GM23248 (cell line): Measurements from ENCODE around the gene SLC66A1. TPM values are rescaled to one million over a fixed set of nuclear protein-coding genes. Genes with fewer than 3 reads are reported as not detected.

Experiments
- DNase-seq: peaks from one replicate; pipeline ENCODE4 v3.0.0-alpha.2; 2015
- H2AFZ ChIP-seq: fragments of 200-600 bp; sonication (generic); 2 replicates; pipeline ENCODE4 v1.6.1; 2016; ENCODE audit warnings: antibody characterized with exemption
- H3F3A ChIP-seq: fragments of 200-600 bp; sonication (generic); 2 replicates; pipeline ENCODE4 v1.6.1; 2016; ENCODE audit warnings: mild to moderate bottlenecking, antibody characterized with exemption, mixed run types; ENCODE audit not compliant: insufficient read depth
- H3K27ac ChIP-seq: fragments of 200-600 bp; sonication (generic); 2 replicates; pipeline ENCODE4 v1.5.1; 2016; ENCODE audit warnings: mild to moderate bottlenecking
- H3K27me3 ChIP-seq: fragments of 200-600 bp; sonication (generic); replicated peaks from 2 replicates; pipeline ENCODE4 v1.6.1; 2016; ENCODE audit warnings: mild to moderate bottlenecking; ENCODE audit not compliant: insufficient read depth
- H3K36me3 ChIP-seq: fragments of 200-600 bp; sonication (generic); 2 replicates; pipeline ENCODE4 v1.6.1; 2016; ENCODE audit warnings: low read depth, mild to moderate bottlenecking
- H3K4me1 ChIP-seq: fragments of 200-600 bp; sonication (generic); 2 replicates; pipeline ENCODE4 v1.6.1; 2016; ENCODE audit warnings: mild to moderate bottlenecking; ENCODE audit not compliant: insufficient read depth
- H3K4me2 ChIP-seq: fragments of 200-600 bp; sonication (generic); one replicate; pipeline ENCODE4 v1.6.1; 2016; ENCODE audit warnings: mild to moderate bottlenecking; ENCODE audit not compliant: unreplicated experiment
- H3K4me3 ChIP-seq: fragments of 200-600 bp; sonication (generic); 2 replicates; pipeline ENCODE4 v1.5.1; 2016; ENCODE audit warnings: mild to moderate bottlenecking
- H3K79me2 ChIP-seq: fragments of 200-600 bp; sonication (generic); 2 replicates; pipeline ENCODE4 v1.6.1; 2016; ENCODE audit warnings: mild to moderate bottlenecking; ENCODE audit not compliant: insufficient read depth
- H3K9ac ChIP-seq: fragments of 200-600 bp; sonication (generic); 2 replicates; pipeline ENCODE4 v1.6.1; 2016; ENCODE audit warnings: mild to moderate bottlenecking
- H3K9me2 ChIP-seq: fragments of 200-600 bp; sonication (generic); 2 replicates; pipeline ENCODE4 v1.6.1; 2016; ENCODE audit warnings: mixed run types, mild to moderate bottlenecking, moderate library complexity; ENCODE audit not compliant: insufficient read depth
- H3K9me3 ChIP-seq: fragments of 200-600 bp; sonication (generic); one replicate; pipeline ENCODE4 v1.6.1; 2017; ENCODE audit warnings: low read depth
- H4K20me1 ChIP-seq: fragments of 200-600 bp; sonication (generic); 2 replicates; pipeline ENCODE4 v1.6.0; 2016; ENCODE audit not compliant: insufficient read depth
- EZH2 ChIP-seq: fragments of 200-600 bp; sonication (generic); IDR thresholded peaks from 2 replicates; pipeline ENCODE4 v1.6.1; 2018; ENCODE audit warnings: antibody characterized with exemption, mild to moderate bottlenecking; ENCODE audit not compliant: insufficient read depth, poor library complexity, severe bottlenecking
- EZH2phosphoT487 ChIP-seq: fragments of 200-600 bp; sonication (generic); IDR thresholded peaks from 2 replicates; pipeline ENCODE4 v1.6.1; 2018; ENCODE audit warnings: antibody characterized with exemption, moderate library complexity, mild to moderate bottlenecking, low read depth; ENCODE audit not compliant: insufficient read depth
- WGBS, 2 experiments: methylation state at CpG; one replicate each; pipeline ENCODE4 v1.1.6; 2015 to 2017; ENCODE audit warnings: low lambda C conversion rate in 2 of 2, low coverage in 1 of 2; ENCODE audit errors: missing lambda C conversion rate in 2 of 2; 5-methylcytosine and 5-hydroxymethylcytosine counted together
- in situ Hi-C: fragments of 300-500 bp; cut with MboI; formaldehyde crosslinking; loops from 2 replicates; pipeline ENCODE4 v1.15.0; 2020
- polyA plus RNA-seq: library from polyadenylated mRNA; unstranded; fragments of >200 nt; fragmentation: Nextera tagmentation; extraction: Ambion mirVana; gene quantifications from 2 replicates; pipeline ENCODE4 v1.2.1, GENCODE V29; 2016
- total RNA-seq: library from RNA; depleted of rRNA; stranded (reverse); fragments of >200 nt; shearing (Covaris generic); gene quantifications from 2 replicates; pipeline ENCODE4 v1.2.3, GENCODE V29; 2014

Gene SLC66A1
- total and polyA plus RNA-seq, 2 experiments from 2014 or later = 13.5 to 16.2 TPM

DNA sequence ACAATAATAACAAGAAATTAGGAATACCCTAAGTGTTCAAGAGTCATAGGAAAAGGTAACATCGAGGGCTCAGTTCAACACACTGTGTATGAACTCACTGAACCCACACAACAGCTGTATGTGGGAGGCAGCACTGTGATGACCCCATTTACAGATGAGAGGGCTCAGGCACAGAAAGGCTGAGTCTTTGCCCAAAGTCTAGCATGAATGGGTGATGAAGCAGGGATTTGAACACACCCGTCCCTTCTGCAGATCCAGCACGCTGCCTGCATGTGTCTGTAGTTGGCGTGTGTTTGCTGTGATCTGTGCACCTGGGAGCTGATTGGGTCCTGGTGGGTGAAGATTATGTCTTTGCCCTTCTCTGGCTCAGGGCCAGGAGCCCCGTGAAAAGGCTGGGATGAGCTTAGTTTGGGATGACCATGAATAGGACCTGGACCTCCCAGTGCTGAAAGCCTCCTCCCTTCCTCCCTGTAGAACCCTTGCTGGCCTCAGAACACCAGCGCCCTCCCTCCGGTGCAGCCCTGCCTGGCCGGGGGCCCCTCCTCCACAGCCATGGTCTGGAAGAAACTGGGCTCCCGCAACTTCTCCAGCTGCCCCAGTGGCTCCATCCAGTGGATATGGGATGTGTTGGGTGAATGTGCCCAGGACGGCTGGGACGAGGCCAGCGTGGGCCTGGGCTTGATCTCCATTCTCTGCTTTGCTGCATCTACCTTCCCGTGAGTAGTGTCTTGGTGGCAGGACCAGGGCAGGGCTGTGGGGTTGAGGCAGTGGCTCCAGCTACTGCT, 5.2 kb downstream of the SLC66A1 start:
- DNase-seq = no peak

DNA sequence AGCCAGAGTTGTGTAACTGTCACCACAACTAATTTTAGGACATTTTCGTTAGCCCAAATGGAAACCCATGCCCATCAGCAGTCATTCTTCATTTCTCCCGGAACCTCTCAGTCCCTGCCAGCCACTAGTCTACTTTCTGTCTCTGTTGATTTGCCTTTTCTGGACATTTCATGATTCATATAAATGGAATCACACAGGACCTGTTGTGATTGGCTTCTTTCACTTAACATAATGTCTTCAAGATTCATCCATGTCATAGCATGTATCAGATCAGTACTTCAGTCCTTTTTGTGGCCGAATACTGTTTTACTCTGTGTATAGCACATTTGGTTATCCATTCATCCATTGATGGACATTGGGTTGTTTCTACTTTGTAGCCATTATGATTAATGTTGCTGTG, 7.1 kb downstream of the SLC66A1 start:
- H3K9me2 ChIP-seq = no peaks in the 10 kb centered on the region
- H3K79me2 ChIP-seq = peaks cover 22% of the 10 kb centered on the region
- H2AFZ ChIP-seq = no peak overlapping the region
- no peak for DNase-seq
- no peaks in the 10 kb centered on the region for H3F3A ChIP-seq
- H3K4me1 ChIP-seq = peaks cover 4% of the 10 kb centered on the region; the same call in 1 of the 2 replicates
- WGBS, 2 experiments = 53 to 62% methylated on average over 3 of the region's 3 CpGs
- H3K27ac ChIP-seq = no peak overlapping the region
- in situ Hi-C loops = no loop called here
- no peaks in the 10 kb centered on the region; the same call in 1 of the 2 replicates for H3K36me3 ChIP-seq
- no peak overlapping the region for H3K9ac ChIP-seq
- no peak overlapping the region for H3K4me2 ChIP-seq
- H3K4me3 ChIP-seq = no peak overlapping the region
- no peaks in the 10 kb centered on the region for H4K20me1 ChIP-seq
- no peaks in the 10 kb centered on the region for H3K9me3 ChIP-seq
- no peaks in the 10 kb centered on the region for H3K27me3 ChIP-seq
- no peak for TF ChIP-seq EZH2

More for the DNA sequence above, 5.2 kb downstream of the SLC66A1 start:
- Histone ChIP-seq H3K4me3 (no peak overlapping the region), H4K20me1 (no peaks in the 10 kb centered on the region), H3K27me3 (no peaks in the 10 kb centered on the region), H3K4me2 (no peak overlapping the region), H2AFZ (no peak overlapping the region), H3K9ac (no peak overlapping the region), H3K79me2 (peaks cover 26% of the 10 kb centered on the region), H3K27ac (no peak overlapping the region), H3K9me2 (no peaks in the 10 kb centered on the region), H3K36me3 (no peaks in the 10 kb centered on the region; the same call in 1 of the 2 replicates), H3K4me1 (peaks cover 8% of the 10 kb centered on the region; the same call in 1 of the 2 replicates), H3K9me3 (no peaks in the 10 kb centered on the region), H3F3A (0 out of 2 replicates have a peak, but pooled peaks cover 8% of the 10 kb centered on the region)
- in situ Hi-C loops = no loop called here
- WGBS, 2 experiments = 78 to 79% methylated on average over 13 of the region's 13 CpGs
- TF ChIP-seq EZH2phosphoT487 (no peak), EZH2 (no peak)

DNA sequence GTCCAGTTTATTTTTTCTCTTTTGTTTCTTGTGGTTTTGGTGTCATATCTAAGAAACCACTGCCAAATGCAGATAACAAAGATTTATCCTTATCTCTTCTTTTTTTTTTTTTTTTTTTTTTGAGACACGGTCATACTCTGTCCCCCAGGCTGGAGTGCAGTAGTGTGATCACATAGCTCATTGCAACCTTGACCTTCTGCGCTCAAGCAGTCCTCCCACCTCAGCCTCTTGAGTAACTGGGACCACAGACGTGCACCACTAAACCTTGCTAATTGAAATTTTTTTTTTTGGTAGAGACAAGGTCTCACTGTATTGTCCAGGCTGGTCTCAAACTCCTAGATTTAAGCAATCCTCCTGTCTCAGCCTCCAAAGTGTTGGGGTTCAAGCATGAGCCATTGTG, 8.9 kb downstream of the SLC66A1 start:
- TF ChIP-seq EZH2 = no peak
- TF ChIP-seq EZH2phosphoT487 = no peak
- no peak for DNase-seq
- Histone ChIP-seq H3K9ac (no peak overlapping the region), H3K4me2 (no peak overlapping the region), H3K4me1 (no peaks in the 10 kb centered on the region), H3K9me3 (no peaks in the 10 kb centered on the region), H3K9me2 (no peaks in the 10 kb centered on the region), H3K27ac (no peak overlapping the region), H3K79me2 (peaks cover 17% of the 10 kb centered on the region; the same call in 1 of the 2 replicates), H4K20me1 (no peaks in the 10 kb centered on the region), H3F3A (no peaks in the 10 kb centered on the region), H2AFZ (no peak overlapping the region), H3K36me3 (no peaks in the 10 kb centered on the region; the same call in 1 of the 2 replicates), H3K4me3 (no peak overlapping the region), H3K27me3 (no peaks in the 10 kb centered on the region)
- in situ Hi-C loops = no loop called here
- WGBS, 2 experiments = 95 to 100% methylated on average over 3 of the region's 3 CpGs

DNA sequence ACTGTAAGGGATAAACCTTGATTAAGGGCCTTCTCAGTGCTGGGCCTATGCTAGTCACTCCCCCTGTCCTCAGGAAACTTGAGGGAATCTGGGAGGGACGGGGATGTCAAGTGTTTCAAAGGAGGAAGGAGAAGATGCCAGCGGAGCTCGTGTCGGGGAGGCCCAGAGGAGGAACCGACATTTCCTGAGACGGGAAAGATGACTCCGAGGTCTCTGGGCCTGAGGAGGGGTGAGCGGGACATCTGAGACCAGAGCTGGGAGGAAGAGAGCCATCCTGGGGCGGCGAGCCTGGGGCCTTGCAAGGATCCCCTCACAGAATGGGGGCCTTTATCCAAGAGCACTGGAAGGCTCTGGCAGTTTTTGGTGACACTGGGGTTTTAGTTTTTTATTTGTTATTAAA, 10.4 kb downstream of the SLC66A1 start:
- Histone ChIP-seq H4K20me1 (no peaks in the 10 kb centered on the region), H3K9me3 (no peaks in the 10 kb centered on the region), H3K27me3 (no peaks in the 10 kb centered on the region), H3K4me2 (no peak overlapping the region), H2AFZ (no peak overlapping the region), H3K36me3 (no peaks in the 10 kb centered on the region; the same call in 1 of the 2 replicates), H3K79me2 (0 out of 2 replicates have a peak, but pooled peaks cover 12% of the 10 kb centered on the region), H3K4me1 (no peaks in the 10 kb centered on the region), H3F3A (no peaks in the 10 kb centered on the region), H3K9ac (no peak overlapping the region), H3K27ac (no peak overlapping the region), H3K4me3 (no peak overlapping the region), H3K9me2 (no peaks in the 10 kb centered on the region)
- WGBS, 2 experiments = 92 to 97% methylated on average over 10 of the region's 10 CpGs
- in situ Hi-C loops = no loop called here
- TF ChIP-seq EZH2 = no peak
- TF ChIP-seq EZH2phosphoT487 = no peak
- DNase-seq = no peak
